NCI-H526 treated with DMSO at 0.1 percent for 48 hours (cell line): ENCODE data around the gene LIME1.
"Not testable (repeated sequence)": the region's sequence is repeated elsewhere in the genome, so short reads cannot be mapped to it uniquely, and the experiment has no call there.

Experiments used
- DNase-seq: peaks from one replicate; lab custom pipeline; 2025; lab: John Stamatoyannopoulos, UW

Gene LIME1

GRCh38 chr20:63708301-63709148, 27.9 kb upstream of the LIME1 start:
- no peak for DNase-seq

- no peak for DNase-seq
These were observed 27.3 kb upstream of the LIME1 start for GRCh38 chr20:63709149-63709527.

- DNase-seq = no peak
These were observed 25.3 kb upstream of the LIME1 start for GRCh38 chr20:63711085-63711645.

GRCh38 chr20:63712191-63712590, 24.3 kb upstream of the LIME1 start:
- no peak for DNase-seq

GRCh38 chr20:63714858-63715257, 21.6 kb upstream of the LIME1 start:
- DNase-seq = no peak

GRCh38 chr20:63718996-63719395, 17.5 kb upstream of the LIME1 start:
- DNase-seq = no peak

GRCh38 chr20:63722967-63723622, 13.4 kb upstream of the LIME1 start:
- not testable (repeated sequence) for DNase-seq

GRCh38 chr20:63730189-63730733, 6.2 kb upstream of the LIME1 start:
- not testable (repeated sequence) for DNase-seq

- no peak for DNase-seq
These were observed 5.1 kb upstream of the LIME1 start for GRCh38 chr20:63731410-63731809.

GRCh38 chr20:63732118-63733095, 4.1 kb upstream of the LIME1 start:
- DNase-seq = no peak

- no peak for DNase-seq
These were observed 3.3 kb upstream of the LIME1 start for GRCh38 chr20:63733117-63733516.

GRCh38 chr20:63733579-63734081, 2.8 kb upstream of the LIME1 start:
- no peak for DNase-seq

- no peak for DNase-seq
These were observed 2.1 kb upstream of the LIME1 start for GRCh38 chr20:63734111-63734945.

GRCh38 chr20:63734946-63735858, 1.3 kb upstream of the LIME1 start:
- DNase-seq = no peak

- no peak for DNase-seq
These were observed 630 bp downstream of the LIME1 start for GRCh38 chr20:63736893-63737694.

GRCh38 chr20:63737695-63737944, 1.2 kb downstream of the LIME1 start:
- DNase-seq = no peak

- no peak for DNase-seq
These were observed 1.7 kb downstream of the LIME1 start for GRCh38 chr20:63737945-63738686.

- no peak for DNase-seq
These were observed 2.2 kb downstream of the LIME1 start for GRCh38 chr20:63738687-63739129.
